H1 (cell line): ENCODE results near the gene VSIG10L. TPM values are rescaled to one million over a fixed set of nuclear protein-coding genes. Genes with fewer than 3 reads are reported as not detected.

Experiments
- CTCF ChIA-PET: fragments of 300-600 bp; sonication (Branson Sonifier 250); formaldehyde crosslinking; loops from one replicate; lab custom pipeline; 2021; ENCODE audit not compliant: partially characterized antibody; lab: Charles Lee
- POLR2A ChIA-PET: fragments of 300-600 bp; sonication (Branson Sonifier 250); formaldehyde crosslinking; loops from one replicate; lab custom pipeline; 2021; ENCODE audit warnings: inconsistent platforms; ENCODE audit not compliant: partially characterized antibody; lab: Charles Lee
- DNase-seq, 2 experiments: peaks; one replicate each; pipeline versions ENCODE4 v3.0.0 to v3.0.0-alpha.2; 2010 to 2022; ENCODE audit warnings: low spot score in 2 of 2, low read depth in 1 of 2, mixed read lengths in 1 of 2
- FAIRE-seq: peaks from 2 replicates; lab custom pipeline; 2011; peaks lifted over from hg19 to GRCh38; lab: Jason Lieb, UNC
- H2AFZ ChIP-seq: 2 replicates; pipeline ENCODE4 v1.8.1; 2012; ENCODE audit warnings: low read length, inconsistent platforms
- H2AK5ac ChIP-seq: 2 replicates; pipeline ENCODE4 v1.6.1; 2013; ENCODE audit warnings: low read depth, low read length
- H2BK120ac ChIP-seq: replicated peaks from 2 replicates; pipeline ENCODE3; 2013; ENCODE audit warnings: low read depth, low read length, inconsistent platforms
- H2BK12ac ChIP-seq: 2 replicates; pipeline ENCODE4 v1.6.1; 2013; ENCODE audit warnings: low read depth, low read length
- H2BK15ac ChIP-seq: 2 replicates; pipeline ENCODE4 v1.6.1; 2013; ENCODE audit warnings: low read length
- H2BK20ac ChIP-seq: 2 replicates; pipeline ENCODE4 v1.6.1; 2013; ENCODE audit warnings: low read length
- H2BK5ac ChIP-seq: 2 replicates; pipeline ENCODE4 v1.6.1; 2013; ENCODE audit warnings: low read depth, low read length
- H3K14ac ChIP-seq: 2 replicates; pipeline ENCODE4 v1.6.1; 2013; ENCODE audit warnings: inconsistent platforms; ENCODE audit not compliant: insufficient read length
- H3K18ac ChIP-seq: 2 replicates; pipeline ENCODE4 v1.6.1; 2013; ENCODE audit warnings: low read length; ENCODE audit errors: extremely low read depth
- H3K23ac ChIP-seq: 2 replicates; pipeline ENCODE4 v1.6.1; 2013; ENCODE audit warnings: inconsistent platforms; ENCODE audit not compliant: insufficient read length
- H3K23me2 ChIP-seq: 2 replicates; pipeline ENCODE4 v1.6.1; 2013; ENCODE audit warnings: low read depth, low read length
- H3K27ac ChIP-seq: 2 replicates; pipeline ENCODE4 v1.6.1; 2011; ENCODE audit warnings: low read depth, low read length, inconsistent platforms
- H3K27me3 ChIP-seq, 4 experiments: replicated peaks in 1 of 4; 1 replicate in 1 of 4; 2 replicates in 3 of 4; pipeline versions ENCODE4 v1.6.1 to v1.8.1; 2011 to 2013; ENCODE audit warnings: low read length in 3 of 4, mild to moderate bottlenecking in 3 of 4, inconsistent platforms in 2 of 4, mixed read lengths in 2 of 4, moderate library complexity in 1 of 4; ENCODE audit not compliant: control insufficient read depth in 3 of 4, insufficient read depth in 3 of 4; ENCODE audit errors: extremely low read depth in 1 of 4
- H3K36me3 ChIP-seq, 4 experiments: 2 replicates each; pipeline versions ENCODE4 v1.6.1 to v1.8.1; 2011 to 2013; ENCODE audit warnings: mild to moderate bottlenecking in 4 of 4, low read length in 3 of 4, moderate library complexity in 2 of 4, control low read depth in 1 of 4, inconsistent platforms in 1 of 4; ENCODE audit not compliant: insufficient read depth in 4 of 4, control insufficient read depth in 2 of 4
- H3K4ac ChIP-seq: replicated peaks from 2 replicates; pipeline ENCODE3; 2013; ENCODE audit warnings: low read length, low read depth, mixed read lengths, inconsistent platforms; ENCODE audit not compliant: insufficient read length
- H3K4me1 ChIP-seq, 4 experiments: replicated peaks in 1 of 4; 1 replicate in 1 of 4; 2 replicates in 3 of 4; pipeline versions ENCODE4 v1.6.1 to v1.8.1; 2011 to 2013; ENCODE audit warnings: low read length in 3 of 4, inconsistent platforms in 2 of 4, mixed read lengths in 1 of 4; ENCODE audit not compliant: insufficient read depth in 4 of 4, control insufficient read depth in 3 of 4
- H3K4me2 ChIP-seq, 2 experiments: 2 replicates each; pipeline versions ENCODE4 v1.6.1 to v1.8.1; 2011 to 2013; ENCODE audit warnings: low read depth in 2 of 2, low read length in 2 of 2, control low read depth in 1 of 2, inconsistent platforms in 1 of 2, mild to moderate bottlenecking in 1 of 2; ENCODE audit not compliant: insufficient read depth in 1 of 2
- H3K4me3 ChIP-seq, 4 experiments: fragments of 200-600, 300-600 bp in 1 of 4; sonication (generic), shearing (Covaris generic), sonication (Bioruptor Twin) in 1 of 4; 2 replicates each; pipeline versions ENCODE4 v1.5.1 to v1.8.1; 2011 to 2016; ENCODE audit warnings: low read length in 4 of 4, low read depth in 3 of 4, control low read depth in 2 of 4, inconsistent platforms in 2 of 4, mild to moderate bottlenecking in 2 of 4, mixed read lengths in 1 of 4, moderate library complexity in 1 of 4; ENCODE audit not compliant: insufficient read depth in 2 of 4; ENCODE audit errors: extremely low read depth in 1 of 4
- H3K56ac ChIP-seq: replicated peaks from 2 replicates; pipeline ENCODE3; 2013; ENCODE audit warnings: low read depth, mild to moderate bottlenecking, mixed read lengths, low read length, inconsistent platforms; ENCODE audit not compliant: insufficient read length
- H3K79me1 ChIP-seq: 2 replicates; pipeline ENCODE4 v1.6.1; 2013; ENCODE audit warnings: low read depth, low read length, control low read depth
- H3K79me2 ChIP-seq, 2 experiments: 2 replicates each; pipeline versions ENCODE4 v1.6.1 to v1.8.1; 2012 to 2013; ENCODE audit warnings: low read length in 2 of 2, mild to moderate bottlenecking in 2 of 2, inconsistent platforms in 1 of 2; ENCODE audit not compliant: insufficient read depth in 2 of 2, control insufficient read depth in 1 of 2
- H3K9ac ChIP-seq, 4 experiments: replicated peaks in 1 of 4; 1 replicate in 1 of 4; 2 replicates in 3 of 4; pipeline versions ENCODE4 v1.6.1 to v1.8.1; 2011 to 2013; ENCODE audit warnings: low read depth in 3 of 4, low read length in 3 of 4, control low read depth in 2 of 4, mild to moderate bottlenecking in 2 of 4, moderate library complexity in 2 of 4, inconsistent platforms in 1 of 4; ENCODE audit errors: extremely low read depth in 1 of 4
- H3K9me3 ChIP-seq, 2 experiments: 2 replicates each; pipeline versions ENCODE4 v1.6.1 to v1.8.1; 2012 to 2013; ENCODE audit warnings: mild to moderate bottlenecking in 2 of 2, moderate library complexity in 2 of 2, control low read depth in 1 of 2, inconsistent platforms in 1 of 2, low read depth in 1 of 2, low read length in 1 of 2, mixed read lengths in 1 of 2; ENCODE audit not compliant: insufficient read depth in 2 of 2
- H4K20me1 ChIP-seq, 2 experiments: replicated peaks in 1 of 2; 2 replicates each; pipeline versions ENCODE3 to v1.8.1; 2011 to 2013; ENCODE audit warnings: inconsistent platforms in 2 of 2, low read length in 2 of 2, mild to moderate bottlenecking in 1 of 2; ENCODE audit not compliant: insufficient read depth in 2 of 2, control insufficient read depth in 1 of 2
- H4K5ac ChIP-seq: 2 replicates; pipeline ENCODE4 v1.6.1; 2013; ENCODE audit warnings: low read length, low read depth, mixed read lengths, inconsistent platforms; ENCODE audit not compliant: insufficient read length
- H4K8ac ChIP-seq: 2 replicates; pipeline ENCODE4 v1.8.0; 2013; ENCODE audit warnings: mild to moderate bottlenecking, moderate library complexity, low read length, inconsistent platforms; ENCODE audit not compliant: insufficient read depth; ENCODE audit errors: extremely low read depth
- H4K91ac ChIP-seq: replicated peaks from 2 replicates; pipeline ENCODE3; 2013; ENCODE audit warnings: low read length, mixed read lengths, inconsistent platforms; ENCODE audit not compliant: insufficient read length
- BCL11A ChIP-seq, 2 experiments: IDR thresholded peaks; one replicate each; pipeline ENCODE4 v1.6.1; 2011; ENCODE audit warnings: low read depth in 2 of 2, low read length in 2 of 2, mild to moderate bottlenecking in 2 of 2
- CREB1 ChIP-seq: IDR thresholded peaks from 2 replicates; pipeline ENCODE4 v1.6.1; 2012; ENCODE audit warnings: inconsistent platforms
- GTF2F1 ChIP-seq: IDR thresholded peaks from 2 replicates; pipeline ENCODE4 v1.6.1; 2012; ENCODE audit warnings: low read depth, low read length, improper control_type of control experiment, borderline replicate concordance
- NRF1 ChIP-seq: IDR thresholded peaks from 2 replicates; pipeline ENCODE4 v1.6.1; 2011; ENCODE audit warnings: mild to moderate bottlenecking, low read depth, low read length, improper control_type of control experiment
- PHF8 ChIP-seq: fragments of 200-600 bp; sonication (generic); conservative IDR thresholded peaks from 2 replicates; pipeline ENCODE4 v1.7.1; 2012; ENCODE audit warnings: low read depth, mild to moderate bottlenecking, inconsistent platforms, low read length, moderate library complexity
- POU5F1 ChIP-seq: IDR thresholded peaks from 2 replicates; pipeline ENCODE4 v1.6.1; 2011; ENCODE audit warnings: low read depth, mild to moderate bottlenecking, low read length, moderate library complexity
- RAD21 ChIP-seq, 2 experiments: IDR thresholded peaks in 1 of 2; conservative IDR thresholded peaks in 1 of 2; 2 replicates each; pipeline ENCODE4 v1.6.1; 2011; ENCODE audit warnings: low read depth in 2 of 2, low read length in 2 of 2, improper control_type of control experiment in 1 of 2, inconsistent platforms in 1 of 2, mild to moderate bottlenecking in 1 of 2, moderate library complexity in 1 of 2
- SIRT6 ChIP-seq: IDR thresholded peaks from one replicate; pipeline ENCODE4 v1.7.1; 2012; ENCODE audit warnings: low read length, inconsistent platforms
- SP2 ChIP-seq: IDR thresholded peaks from 2 replicates; pipeline ENCODE4 v1.6.1; 2012; ENCODE audit warnings: mild to moderate bottlenecking, low read length, inconsistent platforms
- SRF ChIP-seq: IDR thresholded peaks from 2 replicates; pipeline ENCODE4 v1.6.1; 2011; ENCODE audit warnings: mild to moderate bottlenecking, low read depth, low read length, moderate library complexity
- WGBS, 2 experiments: shearing (Covaris generic) in 1 of 2; methylation state at CpG; one replicate each; pipeline versions ENCODE4 v1.1.6 to v1.1.7; 2013 to 2015; ENCODE audit warnings: low lambda C conversion rate in 2 of 2, mixed read lengths in 2 of 2, inconsistent platforms in 1 of 2, low coverage in 1 of 2, missing lambda C conversion rate in 1 of 2; ENCODE audit not compliant: insufficient replicate concordance in 2 of 2, insufficient coverage in 1 of 2, insufficient read length in 1 of 2; ENCODE audit errors: extremely low coverage in 1 of 2, missing lambda C conversion rate in 1 of 2; 5-methylcytosine and 5-hydroxymethylcytosine counted together
- polyA plus RNA-seq, 7 experiments: library from polyadenylated mRNA; depleted of rRNA in 3 of 7; stranded (reverse) in 5 of 7; unstranded in 2 of 7; fragments of >200 nt in 5 of 7; fragments of 200-250 nt in 2 of 7; gene quantifications; 1 replicate in 5 of 7; 2 replicates in 1 of 7; 4 replicates in 1 of 7; pipeline versions ENCODE4 v1.2.1 to v1.2.3, GENCODE V29; 2011 to 2013; ENCODE audit warnings: missing spikeins in 2 of 7, mixed read lengths in 2 of 7
- total RNA-seq: library from RNA; stranded (reverse); fragmentation: NEBNext Ultra II Directional; extraction: Animal tissue kit (Norgen Biotek cat#: 25700); gene quantifications from 2 replicates; pipeline ENCODE4 v1.2.1, GENCODE V29; 2021
- TF ChIP-seq, protein P1 (sequence below): IDR thresholded peaks from 2 replicates; pipeline ENCODE4 v1.6.1; 2012; ENCODE audit warnings: low read length, inconsistent platforms
- TF ChIP-seq, protein P2 (sequence below): IDR thresholded peaks from 2 replicates; pipeline ENCODE4 v1.6.1; 2011; ENCODE audit warnings: low read length, improper control_type of control experiment

The VSIG10L gene
- total and polyA plus RNA-seq, 2 of the 8 experiments (the other 6 are each of a cell fraction or from before 2014, with no cell fraction given): 10.3 to 10.4 TPM

DNA sequence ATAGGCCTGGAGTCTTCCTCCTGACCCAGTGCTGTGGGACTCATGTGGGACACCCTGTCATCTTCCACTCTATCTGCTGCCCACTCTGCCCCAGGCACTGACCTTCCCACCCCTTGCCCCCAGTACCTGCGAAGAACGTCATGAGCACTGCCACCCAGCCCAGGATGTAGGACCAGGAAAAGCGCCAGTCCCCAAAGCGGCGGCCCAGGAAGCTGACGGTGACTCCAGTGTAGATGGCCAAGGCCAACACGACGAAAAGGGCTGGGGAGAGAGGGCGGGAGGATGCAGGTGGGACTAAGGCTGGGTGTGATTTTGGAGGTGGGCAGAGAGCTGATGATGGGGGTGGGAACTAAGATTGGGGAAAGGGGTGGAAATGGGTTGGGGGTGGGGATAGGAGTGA, 38.4 kb upstream of the VSIG10L start:
- Histone ChIP-seq H2BK20ac (no peak overlapping the region), H2BK5ac (no peak overlapping the region), H2BK12ac (no peak overlapping the region), H3K36me3 (no peaks in the 10 kb centered on the region), H3K9ac (no peak overlapping the region), H2BK120ac (no peak overlapping the region), H3K23ac (no peak overlapping the region), H4K20me1 (no peaks in the 10 kb centered on the region), H3K4me1 (no peaks in the 10 kb centered on the region), H3K18ac (no peak overlapping the region), H3K9me3 (peaks cover 7 to 16% of the 10 kb centered on the region in 2 experiments), H4K8ac (no peak overlapping the region), H3K27ac (no peak overlapping the region), H2BK15ac (no peak overlapping the region), H3K79me1 (no peaks in the 10 kb centered on the region), H3K4ac (no peak overlapping the region), H2AFZ (no peak overlapping the region), H2AK5ac (no peak overlapping the region), H3K27me3 (no peaks in the 10 kb centered on the region), H4K5ac (no peak overlapping the region), H3K79me2 (no peaks in the 10 kb centered on the region), H3K14ac (no peak overlapping the region), H3K4me2 (no peak overlapping the region), H3K23me2 (no peaks in the 10 kb centered on the region), H3K56ac (no peak overlapping the region), H4K91ac (no peak overlapping the region), H3K4me3 (no peak overlapping the region)
- no peak for DNase-seq
- no peak for FAIRE-seq
- ChIA-PET CTCF (interaction anchor here (1.0 to 1.8 kb wide), 3 partner anchors 14 to 41 kb away, joined by 3 to 4 read pairs (median 4); partner anchors contain the start of gene SIGLEC10), POLR2A (interaction anchor here (1.5 to 2.3 kb wide), 2 partner anchors 8 to 10 kb away, joined by 5 to 6 read pairs; partner anchors contain the start of genes C19orf84 and NKG7)
- WGBS, 2 experiments: 93% methylated on average over 9 of the region's 9 CpGs; no CpG with 5 or more reads in 1 of the 2 experiments
- TF ChIP-seq BCL11A (IDR thresholded peaks at IDR 0.05; ENCODE audit: low read depth in 2 of 2, low read length in 2 of 2) (no peak), SRF (no peak), POU5F1 (no peak), GTF2F1 (no peak), SIRT6 (no peak), CREB1 (no peak), NRF1 (no peak), SP2 (no peak), RAD21 (IDR thresholded peaks at IDR 0.05 in 1 of 2, conservative IDR thresholded peaks at IDR 0.05 in 1 of 2; ENCODE audit: low read depth in 2 of 2, low read length in 2 of 2) (no peak), PHF8 (no peak)
- TF ChIP-seq, protein P1, sequence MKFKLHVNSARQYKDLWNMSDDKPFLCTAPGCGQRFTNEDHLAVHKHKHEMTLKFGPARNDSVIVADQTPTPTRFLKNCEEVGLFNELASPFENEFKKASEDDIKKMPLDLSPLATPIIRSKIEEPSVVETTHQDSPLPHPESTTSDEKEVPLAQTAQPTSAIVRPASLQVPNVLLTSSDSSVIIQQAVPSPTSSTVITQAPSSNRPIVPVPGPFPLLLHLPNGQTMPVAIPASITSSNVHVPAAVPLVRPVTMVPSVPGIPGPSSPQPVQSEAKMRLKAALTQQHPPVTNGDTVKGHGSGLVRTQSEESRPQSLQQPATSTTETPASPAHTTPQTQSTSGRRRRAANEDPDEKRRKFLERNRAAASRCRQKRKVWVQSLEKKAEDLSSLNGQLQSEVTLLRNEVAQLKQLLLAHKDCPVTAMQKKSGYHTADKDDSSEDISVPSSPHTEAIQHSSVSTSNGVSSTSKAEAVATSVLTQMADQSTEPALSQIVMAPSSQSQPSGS: no peak
- TF ChIP-seq, protein P2, sequence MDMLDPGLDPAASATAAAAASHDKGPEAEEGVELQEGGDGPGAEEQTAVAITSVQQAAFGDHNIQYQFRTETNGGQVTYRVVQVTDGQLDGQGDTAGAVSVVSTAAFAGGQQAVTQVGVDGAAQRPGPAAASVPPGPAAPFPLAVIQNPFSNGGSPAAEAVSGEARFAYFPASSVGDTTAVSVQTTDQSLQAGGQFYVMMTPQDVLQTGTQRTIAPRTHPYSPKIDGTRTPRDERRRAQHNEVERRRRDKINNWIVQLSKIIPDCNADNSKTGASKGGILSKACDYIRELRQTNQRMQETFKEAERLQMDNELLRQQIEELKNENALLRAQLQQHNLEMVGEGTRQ: no peak
